WERI-Rb-1 (cell line): ENCODE data around the gene REL.

Source experiments
- DNase-seq: peaks from one replicate; pipeline ENCODE4 v3.0.0-alpha.2; 2020
- H3K27ac ChIP-seq: fragments of 250-450 bp; sonication (Bioruptor Pico); 2 replicates; pipeline ENCODE4 v1.5.1; 2020; ENCODE audit warnings: mild to moderate bottlenecking, moderate library complexity
- H3K27me3 ChIP-seq: fragments of 250-450 bp; sonication (Bioruptor Pico); 2 replicates; pipeline ENCODE4 v1.5.1; 2021; ENCODE audit warnings: mild to moderate bottlenecking, low read depth, moderate library complexity; ENCODE audit not compliant: insufficient read depth, severe bottlenecking
- H3K36me3 ChIP-seq: fragments of 250-450 bp; sonication (Bioruptor Pico); 2 replicates; pipeline ENCODE4 v1.5.1; 2020; ENCODE audit warnings: mild to moderate bottlenecking, moderate library complexity
- H3K4me3 ChIP-seq: 2 replicates; pipeline ENCODE4 v1.5.1; 2011; ENCODE audit warnings: low read depth, mild to moderate bottlenecking, control low read depth, low read length
- H3K9me3 ChIP-seq: fragments of 250-450 bp; sonication (Bioruptor Pico); 2 replicates; pipeline ENCODE4 v1.5.1; 2021; ENCODE audit warnings: mild to moderate bottlenecking, moderate library complexity; ENCODE audit not compliant: severe bottlenecking
- CTCF ChIP-seq: IDR thresholded peaks from 2 replicates; pipeline ENCODE4 v1.5.1; 2011; ENCODE audit warnings: low read depth, mild to moderate bottlenecking, control low read depth, inconsistent platforms, low read length

REL gene

GRCh38 chr2:60849187-60849586, 32.2 kb upstream of the REL start:
- Histone ChIP-seq H3K36me3 (no peaks in the 10 kb centered on the region), H3K27ac (no peak overlapping the region), H3K9me3 (no peaks in the 10 kb centered on the region), H3K27me3 (no peaks in the 10 kb centered on the region), H3K4me3 (no peak overlapping the region)
- no peak for TF ChIP-seq CTCF
- DNase-seq: no peak

DNA sequence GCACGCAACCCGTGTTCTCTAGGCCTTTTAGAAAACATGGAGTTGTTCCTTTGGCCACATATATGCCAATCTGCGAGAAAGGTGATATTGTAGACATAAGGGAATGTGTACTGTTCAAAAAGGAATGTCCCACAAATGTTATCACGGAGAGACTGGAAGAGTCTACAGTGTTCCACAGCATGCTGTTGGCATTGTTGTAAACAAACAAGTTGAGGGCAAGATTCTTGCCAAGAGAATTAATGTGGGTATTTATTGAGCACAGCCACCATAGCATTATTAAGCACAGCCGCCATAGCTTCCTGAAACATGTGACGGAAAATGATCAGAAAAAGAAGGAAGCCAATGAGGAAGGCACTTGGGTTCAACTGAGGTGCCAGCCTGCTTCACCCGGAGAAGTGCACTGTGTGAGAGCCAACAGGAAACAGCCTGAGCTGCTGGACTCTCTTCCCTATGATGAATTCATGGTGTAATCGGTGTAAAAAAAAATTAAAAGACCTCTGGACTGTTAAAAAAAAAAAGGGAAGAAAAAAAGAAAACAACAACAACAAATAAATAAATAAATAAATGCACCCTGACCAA, 29.0 kb upstream of the REL start:
- Histone ChIP-seq H3K36me3 (no peaks in the 10 kb centered on the region), H3K9me3 (no peaks in the 10 kb centered on the region), H3K27me3 (no peaks in the 10 kb centered on the region), H3K4me3 (no peak overlapping the region), H3K27ac (no peak overlapping the region)
- TF ChIP-seq CTCF: no peak
- DNase-seq: no peak

- no peaks in the 10 kb centered on the region for H3K27me3 ChIP-seq
- no peak for DNase-seq
- TF ChIP-seq CTCF: no peak
- H3K4me3 ChIP-seq: no peak overlapping the region
- no peaks in the 10 kb centered on the region for H3K9me3 ChIP-seq
- H3K27ac ChIP-seq: no peak overlapping the region
- H3K36me3 ChIP-seq: no peaks in the 10 kb centered on the region
These were observed 27.8 kb upstream of the REL start for GRCh38 chr2:60853531-60853930.

DNA sequence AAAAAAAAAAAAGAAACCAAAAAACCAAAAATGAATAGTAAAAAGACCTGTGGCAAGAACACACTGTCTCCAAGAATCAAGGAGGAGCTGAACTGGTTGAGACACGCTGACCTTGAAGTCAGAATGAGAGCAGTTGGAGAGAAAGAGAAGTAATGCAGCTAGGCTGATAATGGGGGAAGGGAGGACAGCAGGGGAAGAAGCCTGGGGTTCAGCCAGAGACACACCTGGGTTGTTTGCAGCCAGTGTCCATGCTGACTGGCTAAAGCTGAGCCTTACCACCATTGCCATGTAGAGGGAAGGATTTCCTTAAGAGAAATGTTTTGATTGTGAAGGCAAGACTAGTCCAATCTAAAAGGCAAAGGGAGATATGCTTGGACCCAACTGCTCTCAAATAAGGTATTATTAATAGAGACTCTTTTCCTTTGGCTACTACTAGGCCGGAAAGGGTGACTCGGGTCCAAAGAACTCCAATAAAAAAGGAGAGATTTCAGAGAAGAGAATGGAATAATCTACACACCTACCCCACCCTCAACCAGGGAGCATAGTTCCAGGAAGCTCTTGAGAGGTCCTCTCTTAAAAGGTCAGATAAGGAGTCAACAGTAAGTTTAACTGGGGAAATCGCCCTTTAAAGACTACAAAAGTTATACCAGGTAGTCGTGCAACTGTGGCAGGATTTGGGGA, 25.2 kb upstream of the REL start:
- no peak for TF ChIP-seq CTCF
- Histone ChIP-seq H3K4me3 (no peak overlapping the region), H3K36me3 (no peaks in the 10 kb centered on the region), H3K27ac (no peak overlapping the region), H3K9me3 (peaks cover 2% of the 10 kb centered on the region), H3K27me3 (no peaks in the 10 kb centered on the region)
- no peak for DNase-seq

DNA sequence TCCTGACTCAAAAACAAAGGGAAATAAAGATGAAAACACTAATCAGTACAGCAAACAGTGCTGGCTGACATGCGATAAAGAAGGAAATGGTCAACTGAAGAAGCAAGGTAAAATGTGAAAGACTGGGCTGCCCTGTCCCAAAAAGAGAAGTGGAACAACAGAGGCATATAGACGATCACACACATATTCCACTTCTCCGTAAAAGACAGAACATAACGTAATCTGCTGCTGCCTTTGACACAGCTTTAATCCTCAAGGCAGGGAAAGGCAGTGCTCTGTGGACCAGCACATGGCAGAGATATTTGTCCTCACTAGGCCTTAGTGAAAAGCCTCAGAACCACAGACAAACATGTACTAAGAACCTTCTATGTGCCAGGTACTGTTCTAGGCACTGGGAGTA, 24.3 kb upstream of the REL start:
- no peak for DNase-seq
- Histone ChIP-seq H3K4me3 (no peak overlapping the region), H3K36me3 (no peaks in the 10 kb centered on the region), H3K27me3 (no peaks in the 10 kb centered on the region), H3K27ac (no peak overlapping the region), H3K9me3 (peaks cover 6% of the 10 kb centered on the region)
- no peak for TF ChIP-seq CTCF

GRCh38 chr2:60858897-60859311, 22.5 kb upstream of the REL start:
- no peaks in the 10 kb centered on the region for H3K27me3 ChIP-seq
- peaks cover 6% of the 10 kb centered on the region for H3K9me3 ChIP-seq
- H3K36me3 ChIP-seq: no peaks in the 10 kb centered on the region
- DNase-seq: no peak
- no peak overlapping the region for H3K27ac ChIP-seq
- H3K4me3 ChIP-seq: no peak overlapping the region
- TF ChIP-seq CTCF: no peak
